LNCAP (cell line): ENCODE results near the gene TULP3.

ENCODE experiments used
- TF ChIP-seq, protein P1 (sequence below): fragments of 450-650 bp; IDR thresholded peaks from 2 replicates; pipeline ENCODE4 v1.5.1; 2017; ENCODE audit warnings: mild to moderate bottlenecking

TULP3 gene

DNA sequence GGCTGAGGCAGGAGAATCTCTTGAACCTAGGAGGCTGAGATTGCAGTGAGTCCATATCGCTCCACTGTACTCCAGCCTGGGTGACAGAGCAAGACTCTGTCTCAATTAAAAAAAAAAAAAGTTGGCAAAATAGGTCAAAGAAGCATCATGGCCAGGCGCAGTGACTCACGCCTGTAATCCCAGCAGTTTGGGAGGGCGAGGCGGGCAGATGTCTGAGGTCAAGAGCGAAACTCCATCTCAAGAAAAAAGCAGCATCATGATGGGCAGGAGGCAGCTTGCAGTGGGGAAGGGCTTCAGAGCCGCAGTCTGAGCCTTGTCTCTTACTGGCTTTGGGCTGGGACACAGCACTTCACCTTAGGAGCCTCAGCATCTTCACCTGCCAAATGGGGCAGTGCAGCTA, 89.9 kb downstream of the TULP3 start:
- TF ChIP-seq, protein P1, sequence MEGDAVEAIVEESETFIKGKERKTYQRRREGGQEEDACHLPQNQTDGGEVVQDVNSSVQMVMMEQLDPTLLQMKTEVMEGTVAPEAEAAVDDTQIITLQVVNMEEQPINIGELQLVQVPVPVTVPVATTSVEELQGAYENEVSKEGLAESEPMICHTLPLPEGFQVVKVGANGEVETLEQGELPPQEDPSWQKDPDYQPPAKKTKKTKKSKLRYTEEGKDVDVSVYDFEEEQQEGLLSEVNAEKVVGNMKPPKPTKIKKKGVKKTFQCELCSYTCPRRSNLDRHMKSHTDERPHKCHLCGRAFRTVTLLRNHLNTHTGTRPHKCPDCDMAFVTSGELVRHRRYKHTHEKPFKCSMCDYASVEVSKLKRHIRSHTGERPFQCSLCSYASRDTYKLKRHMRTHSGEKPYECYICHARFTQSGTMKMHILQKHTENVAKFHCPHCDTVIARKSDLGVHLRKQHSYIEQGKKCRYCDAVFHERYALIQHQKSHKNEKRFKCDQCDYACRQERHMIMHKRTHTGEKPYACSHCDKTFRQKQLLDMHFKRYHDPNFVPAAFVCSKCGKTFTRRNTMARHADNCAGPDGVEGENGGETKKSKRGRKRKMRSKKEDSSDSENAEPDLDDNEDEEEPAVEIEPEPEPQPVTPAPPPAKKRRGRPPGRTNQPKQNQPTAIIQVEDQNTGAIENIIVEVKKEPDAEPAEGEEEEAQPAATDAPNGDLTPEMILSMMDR, result no peak

DNA sequence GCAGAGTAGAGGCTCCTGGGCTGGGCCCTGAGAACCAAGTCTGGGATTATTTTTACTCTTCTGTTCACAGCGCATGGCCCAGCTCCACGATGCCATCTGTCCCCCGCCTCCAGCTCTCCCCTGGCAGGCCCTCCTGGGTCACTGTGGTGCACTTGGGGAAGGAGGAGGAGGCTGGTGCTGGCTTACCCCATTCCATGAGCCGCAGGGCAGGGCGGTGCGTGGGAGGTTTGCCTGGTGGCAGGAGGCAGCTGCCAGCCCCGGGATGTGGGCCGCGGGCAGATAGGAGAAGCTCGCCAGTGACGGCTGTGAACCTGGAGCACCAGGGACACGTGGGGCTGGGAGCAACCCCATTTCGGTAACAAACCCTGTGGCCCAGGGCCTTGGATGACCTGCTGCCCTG, 91.7 kb downstream of the TULP3 start:
- TF ChIP-seq, protein P1, result no peak

DNA sequence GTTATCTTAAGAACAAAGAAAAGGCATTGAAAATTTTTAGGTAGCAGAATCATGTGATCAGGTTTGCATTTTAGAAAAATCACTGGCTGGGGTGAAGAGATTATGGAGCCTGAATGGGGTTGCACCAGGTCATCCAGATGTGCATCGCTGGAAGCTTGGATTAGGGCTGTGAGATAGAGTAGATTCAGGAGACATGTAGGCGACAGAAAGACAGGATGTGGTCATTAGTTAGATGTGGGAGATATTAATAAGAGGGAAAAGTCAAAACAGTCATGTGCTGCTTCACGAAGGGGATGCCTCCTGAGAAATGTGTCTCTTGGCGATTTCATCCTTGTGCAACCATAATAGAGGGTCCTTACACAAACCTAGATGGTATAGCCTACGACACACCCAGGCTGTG, 93.6 kb downstream of the TULP3 start:
- TF ChIP-seq, protein P1, result no peak

DNA sequence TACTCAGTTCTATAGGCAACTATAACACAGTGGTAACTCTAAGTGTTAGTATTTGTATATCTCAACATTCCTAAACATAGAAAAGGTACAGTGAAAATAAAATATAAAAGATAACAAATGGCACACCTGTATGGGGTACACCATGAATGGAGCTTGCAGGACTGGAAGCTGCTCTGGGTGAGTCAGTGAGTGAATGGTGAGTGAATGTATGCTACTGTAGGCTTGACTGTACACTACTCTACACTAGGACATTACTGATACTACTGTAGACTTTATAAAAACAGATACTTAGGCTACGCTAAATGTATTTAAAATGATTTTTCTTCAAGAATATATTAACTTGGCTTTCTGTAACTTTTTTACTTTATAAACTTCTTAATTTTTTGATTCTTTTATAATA, 94.0 kb downstream of the TULP3 start:
- TF ChIP-seq, protein P1, result no peak

- TF ChIP-seq, protein P1, result no peak
These were observed 96.2 kb downstream of the TULP3 start for GRCh38 chr12:2986876-2987275.

DNA sequence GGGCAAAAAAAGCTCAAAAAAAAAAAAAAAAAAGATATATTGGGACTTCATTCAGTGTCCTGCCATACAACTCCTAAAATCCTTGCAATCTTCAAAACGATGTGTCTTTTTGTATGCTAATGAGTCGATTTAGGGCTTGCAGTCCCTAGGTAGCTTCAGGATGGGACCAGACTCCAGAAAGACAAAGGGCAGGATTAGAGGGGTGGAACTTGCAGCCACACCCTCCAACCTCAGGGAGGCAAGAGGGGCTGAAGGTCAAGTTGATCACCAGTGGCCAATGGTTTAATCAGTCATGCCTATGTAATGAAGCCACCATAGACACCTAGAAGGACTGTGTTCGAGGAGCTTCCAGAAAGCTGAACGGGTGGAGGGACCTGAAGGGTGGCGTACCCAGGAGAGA, 97.8 kb downstream of the TULP3 start:
- TF ChIP-seq, protein P1, result no peak
